Body of pancreas (tissue), 4 donors: ENCODE results near the gene CA4.

Source experiments
- CTCF ChIP-seq, 7 experiments: fragments of 450-650 bp in 4 of 7; fragments of 200-600 bp in 3 of 7; sonication (generic) in 3 of 7; IDR thresholded peaks; one replicate each; pipeline ENCODE4 v1.5.1; 2016 to 2019; ENCODE audit warnings: antibody characterized with exemption in 7 of 7
- POLR2A ChIP-seq, 3 donors: fragments of 450-650 bp; IDR thresholded peaks; one replicate each; pipeline ENCODE4 v1.6.1; 2016; ENCODE audit warnings: antibody characterized with exemption in 3 of 3, mild to moderate bottlenecking in 2 of 3

GRCh38 chr17:60171753-60172079 is 21.9 kb downstream of the CA4 start:
- no peak for TF ChIP-seq POLR2A (IDR thresholded peaks at IDR 0.05)
- no peak for TF ChIP-seq CTCF (IDR thresholded peaks at IDR 0.05)
